Measurements from ENCODE around the gene ALPG.
"Not testable (repeated sequence)": the region's sequence is repeated elsewhere in the genome, so short reads cannot be mapped to it uniquely, and the experiment has no call there.

The ALPG gene

GRCh38 chr2:232376713-232377112, 29.9 kb upstream of the ALPG start:
- DNase-seq (ENCODE audit: low read depth in 2 of 3, low spot score in 1 of 3): no peak

GRCh38 chr2:232377319-232377718, 29.3 kb upstream of the ALPG start:
- no peak for DNase-seq (ENCODE audit: low read depth in 2 of 3, low spot score in 1 of 3)

DNA sequence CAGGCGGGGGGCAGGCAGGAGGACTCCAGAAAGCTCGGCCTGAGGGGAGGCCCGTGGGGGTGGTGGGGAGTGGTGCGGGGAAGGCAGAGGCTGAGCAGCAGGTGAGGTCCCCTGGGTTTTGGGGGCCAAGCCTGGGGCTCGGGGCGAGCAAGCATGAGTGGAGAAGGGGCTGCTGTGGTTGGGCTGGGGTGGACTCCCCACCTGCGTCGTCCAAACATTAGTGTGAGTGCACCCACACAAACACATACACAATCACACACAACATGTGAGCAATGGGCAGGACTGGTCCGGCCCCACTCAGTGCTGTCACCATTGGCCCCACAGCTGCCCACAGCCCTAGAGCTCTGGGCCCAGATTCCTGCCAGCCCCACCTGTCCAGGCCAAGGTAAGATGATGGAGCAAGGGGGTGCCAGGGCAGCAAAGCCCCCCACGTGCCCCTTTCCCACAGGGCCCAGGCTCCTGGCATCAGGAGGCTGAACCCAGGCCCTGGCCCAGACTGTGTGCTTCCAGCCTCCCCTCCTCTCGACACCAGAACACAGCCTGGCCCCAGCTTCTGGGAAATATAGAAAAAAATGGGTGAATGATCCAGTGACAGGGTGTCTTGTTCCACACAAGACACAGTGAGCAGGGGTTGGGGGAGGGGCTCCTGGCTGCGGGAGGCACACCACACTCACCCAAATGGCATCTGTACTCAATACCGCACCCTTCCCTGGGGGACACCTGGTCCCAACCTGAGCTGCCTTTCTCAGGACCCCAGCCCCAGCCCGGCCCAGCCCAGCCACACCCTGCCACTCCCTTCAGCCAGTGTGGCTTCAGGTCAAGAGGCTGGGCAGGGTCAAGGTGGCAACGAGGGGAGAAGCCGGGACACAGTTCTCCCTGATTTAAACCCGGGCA, 28.6 kb upstream of the ALPG start:
- DNase-seq (ENCODE audit: low read depth in 2 of 3, low spot score in 1 of 3): no peak

GRCh38 chr2:232378735-232379151, 27.9 kb upstream of the ALPG start, which contains the start of gene ALPP:
Gene ALPP, plus strand, starts transcription at chr2:232378751. Its CDS starts 52 bp downstream, at chr2:232378803.
- DNase-seq (ENCODE audit: low read depth in 2 of 3, low spot score in 1 of 3): not testable (repeated sequence)

- DNase-seq (ENCODE audit: low read depth in 2 of 3, low spot score in 1 of 3): not testable (repeated sequence)
Measured at GRCh38 chr2:232379610-232380590, 26.7 kb upstream of the ALPG start.

GRCh38 chr2:232381204-232382031, 25.2 kb upstream of the ALPG start:
- DNase-seq (ENCODE audit: low read depth in 2 of 3, low spot score in 1 of 3): not testable (repeated sequence)

DNA sequence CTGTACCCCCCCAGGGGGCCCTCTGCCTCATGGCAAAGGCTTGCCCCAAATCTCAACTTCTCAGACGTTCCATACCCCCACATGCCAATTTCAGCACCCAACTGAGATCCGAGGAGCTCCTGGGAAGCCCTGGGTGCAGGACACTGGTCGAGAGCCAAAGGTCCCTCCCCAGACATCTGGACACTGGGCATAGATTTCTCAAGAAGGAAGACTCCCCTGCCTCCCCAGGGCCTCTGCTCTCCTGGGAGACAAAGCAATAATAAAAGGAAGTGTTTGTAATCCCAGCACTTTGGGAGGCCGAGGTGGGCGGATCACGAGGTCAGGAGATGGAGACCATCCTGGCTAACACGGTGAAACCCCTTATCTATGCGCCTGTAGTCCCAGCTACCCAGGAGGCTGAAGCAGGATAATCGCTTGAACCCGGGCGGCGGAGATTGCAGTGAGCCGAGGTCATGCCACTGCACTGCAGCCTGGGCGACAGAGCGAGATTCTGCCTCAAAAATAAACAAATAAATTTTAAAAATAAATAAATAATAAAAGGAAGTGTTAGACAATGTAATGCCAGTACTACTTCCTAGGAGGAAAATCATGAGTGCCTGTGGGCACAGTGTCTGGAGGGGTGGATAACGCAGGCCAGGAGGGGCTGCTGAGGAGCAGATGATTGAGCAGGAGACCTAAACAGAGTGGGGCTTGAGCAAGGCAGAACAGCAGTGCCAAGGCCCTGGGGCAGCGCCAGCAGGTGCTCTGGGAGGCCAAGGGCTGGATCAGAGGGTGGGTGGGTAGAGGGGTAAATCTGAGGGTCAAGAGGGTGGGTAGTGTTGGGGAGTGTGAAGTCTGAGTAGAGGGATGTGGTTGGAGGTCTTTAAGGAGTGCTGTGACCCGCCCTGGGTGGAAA, 24.1 kb upstream of the ALPG start:
- no peak for DNase-seq (ENCODE audit: low read depth in 2 of 3, low spot score in 1 of 3)

GRCh38 chr2:232384466-232384865, 22.2 kb upstream of the ALPG start:
- no peak for DNase-seq (ENCODE audit: low read depth in 2 of 3, low spot score in 1 of 3)

DNA sequence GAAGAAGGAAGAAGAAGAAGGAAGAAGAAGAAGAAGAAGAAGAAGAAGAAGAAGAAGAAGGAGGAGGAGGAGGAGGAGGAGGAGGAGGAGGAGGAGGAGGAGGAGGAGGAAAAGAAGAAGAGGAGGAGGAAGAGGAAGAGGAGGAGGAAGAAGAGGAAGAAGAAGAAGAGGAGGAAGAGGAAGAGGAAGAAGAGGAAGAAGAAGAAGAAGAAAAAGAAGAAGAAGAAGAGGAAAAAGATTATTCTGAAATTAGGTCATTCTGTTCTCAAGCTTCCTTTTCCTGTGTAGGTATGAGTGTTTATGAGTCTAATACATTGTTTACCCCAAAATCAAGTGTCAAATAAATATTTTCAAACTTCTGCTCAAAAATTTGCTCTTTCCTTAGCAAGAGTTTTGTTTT, 21.6 kb upstream of the ALPG start:
- DNase-seq (ENCODE audit: low read depth in 2 of 3, low spot score in 1 of 3): not testable (repeated sequence)

DNA sequence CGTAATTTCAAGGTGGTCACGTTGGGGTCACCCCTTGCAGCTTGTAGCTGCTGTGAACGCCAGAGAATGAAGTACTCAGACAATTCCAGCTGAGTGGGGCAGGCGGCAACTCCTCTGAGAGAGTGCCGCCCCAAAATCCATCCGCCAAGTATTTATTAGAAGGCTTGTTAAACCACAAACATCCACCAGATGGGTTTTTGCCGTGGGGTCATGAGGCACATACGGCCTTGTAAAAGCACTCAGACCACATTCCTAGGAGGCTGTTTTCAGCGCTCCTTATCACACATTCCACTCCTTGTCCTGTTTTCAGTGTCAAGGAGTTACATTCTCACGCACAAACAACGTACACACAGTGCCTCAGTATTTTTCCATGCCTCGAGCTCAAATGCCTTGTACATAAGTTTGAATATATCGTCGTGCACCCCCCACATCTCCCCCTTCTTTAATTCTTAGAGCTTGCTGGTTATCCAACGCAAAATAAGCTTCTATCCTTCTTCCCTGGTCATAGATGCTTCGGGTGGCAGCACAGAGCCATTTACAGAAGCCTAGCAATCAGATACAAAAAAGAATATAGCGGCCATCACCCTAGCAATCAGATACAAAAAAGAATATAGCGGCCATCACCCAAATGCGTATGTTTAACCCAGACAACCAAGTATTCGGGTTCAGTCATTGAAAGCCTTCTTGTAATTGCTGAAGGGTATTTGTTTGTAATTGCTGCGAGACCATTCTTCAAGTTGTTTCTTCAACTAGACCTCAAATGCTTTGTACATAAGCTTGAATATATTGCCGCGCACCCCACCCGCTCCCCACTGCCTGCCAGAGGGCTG, 20.8 kb upstream of the ALPG start:
- no peak for DNase-seq (ENCODE audit: low read depth in 2 of 3, low spot score in 1 of 3)

- no peak for DNase-seq (ENCODE audit: low read depth in 2 of 3, low spot score in 1 of 3)
Measured at GRCh38 chr2:232386490-232386739, 20.2 kb upstream of the ALPG start.

DNA sequence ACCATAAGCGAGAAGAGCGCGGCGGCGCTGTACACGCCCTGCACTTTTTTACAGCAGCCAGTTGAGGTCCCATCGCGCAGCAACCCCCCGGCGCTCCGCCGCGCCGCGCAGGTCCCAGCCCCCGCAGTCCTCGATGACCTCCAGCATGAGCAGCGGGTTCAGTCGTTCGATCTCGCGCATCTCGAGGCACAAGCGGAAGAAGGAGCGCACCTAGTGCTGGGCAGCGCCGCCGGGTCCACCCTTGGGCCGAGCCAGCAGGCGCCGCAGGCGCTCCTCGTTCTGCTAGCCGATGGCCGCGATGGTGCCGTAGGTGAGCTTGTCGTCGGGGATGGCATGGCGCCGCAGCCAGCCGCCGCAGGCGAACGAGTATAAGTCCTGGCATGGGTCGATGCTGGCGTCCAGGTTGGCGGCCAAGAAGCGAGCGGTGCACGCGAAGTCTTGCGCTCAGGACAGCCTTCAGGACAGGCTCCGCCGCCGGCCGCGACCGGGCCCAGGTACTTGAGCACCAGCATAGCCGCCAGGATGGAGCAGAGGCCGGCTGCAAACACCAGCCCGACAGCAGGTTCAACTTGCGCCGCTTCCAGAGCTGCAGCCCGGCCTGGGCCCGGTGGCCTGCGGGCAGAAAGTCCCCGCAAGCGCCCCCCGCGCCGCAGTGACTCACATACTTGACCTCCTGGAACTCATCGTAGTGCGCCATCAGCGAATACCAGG, 19.7 kb upstream of the ALPG start:
- no peak for DNase-seq (ENCODE audit: low read depth in 2 of 3, low spot score in 1 of 3)

DNA sequence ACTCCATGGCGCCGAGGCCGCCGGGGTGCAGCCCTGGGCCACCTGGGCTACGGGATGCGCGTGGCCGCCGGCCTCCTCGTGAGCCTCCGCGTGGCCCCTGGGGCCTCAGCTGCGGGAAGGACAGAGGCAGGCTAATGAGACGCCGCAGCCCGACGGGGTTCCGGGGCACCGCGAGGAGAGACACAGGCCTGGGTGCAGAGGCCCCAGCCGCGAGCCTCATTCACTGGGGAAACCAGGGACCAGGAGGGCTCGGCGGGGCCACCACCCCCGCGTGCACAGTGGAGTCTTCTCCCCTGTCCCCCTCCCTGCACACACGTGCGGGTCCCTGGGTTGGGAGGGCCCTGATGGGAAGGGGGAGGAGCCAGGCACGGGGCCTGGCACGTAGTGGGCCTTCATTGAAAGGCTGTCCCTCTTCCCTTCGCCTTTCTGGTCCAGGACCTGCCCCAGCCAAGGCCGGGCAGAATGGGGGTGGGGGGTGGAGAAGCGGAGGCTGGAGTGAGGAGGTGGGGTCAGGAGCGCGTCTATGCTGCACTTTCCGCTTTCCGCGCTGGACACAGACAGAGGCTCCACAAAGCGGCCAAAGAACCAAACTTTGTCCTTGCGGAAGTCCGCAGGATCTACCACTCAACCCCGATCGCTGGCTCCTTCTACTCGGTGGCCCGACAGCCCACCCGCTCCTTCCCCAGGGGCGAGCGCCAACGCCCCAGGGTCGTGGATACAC, 19.0 kb upstream of the ALPG start:
- no peak for DNase-seq (ENCODE audit: low read depth in 2 of 3, low spot score in 1 of 3)

DNA sequence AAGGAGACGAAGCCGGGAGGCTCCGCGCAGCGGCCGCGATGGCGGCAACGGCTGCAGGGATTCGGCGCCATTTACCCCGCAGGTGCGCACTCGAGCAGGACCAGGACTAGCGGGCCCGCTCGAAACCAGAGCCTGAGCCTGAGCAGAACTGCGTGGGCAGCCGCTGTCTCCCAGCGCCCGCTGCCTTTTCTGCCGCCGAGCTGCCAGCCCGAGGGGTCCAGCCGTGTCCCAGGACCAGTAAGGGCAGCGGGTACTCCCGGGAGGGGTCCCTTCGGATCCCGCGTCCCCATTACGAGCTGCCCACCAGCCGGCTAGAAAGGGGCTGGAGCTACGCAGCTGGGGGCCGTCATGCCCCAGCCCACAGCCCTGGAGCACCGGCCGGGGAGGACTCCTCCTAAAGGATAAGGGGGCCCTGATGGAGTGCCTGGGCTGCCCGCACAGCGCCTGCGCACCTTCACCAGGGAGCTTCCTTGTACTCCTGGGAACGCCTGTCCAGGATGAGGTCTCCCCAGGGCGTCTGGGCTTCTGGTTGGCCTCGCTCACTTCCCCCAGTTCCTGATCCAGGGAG, 18.2 kb upstream of the ALPG start:
- DNase-seq (ENCODE audit: low read depth in 2 of 3, low spot score in 1 of 3): no peak

GRCh38 chr2:232389327-232389726, 17.3 kb upstream of the ALPG start:
- no peak for DNase-seq (ENCODE audit: low read depth in 2 of 3, low spot score in 1 of 3)

GRCh38 chr2:232390661-232391060, 16.0 kb upstream of the ALPG start:
- DNase-seq (ENCODE audit: low read depth in 2 of 3, low spot score in 1 of 3): no peak

- DNase-seq (ENCODE audit: low read depth in 2 of 3, low spot score in 1 of 3): no peak
Measured at GRCh38 chr2:232393556-232393955, 13.1 kb upstream of the ALPG start.

- not testable (repeated sequence) for DNase-seq (ENCODE audit: low read depth in 2 of 3, low spot score in 1 of 3)
Measured at GRCh38 chr2:232394431-232394830, 12.2 kb upstream of the ALPG start.
